ENCODE measurements around the gene ZBED4. TPM values are rescaled to one million over a fixed set of nuclear protein-coding genes. Genes with fewer than 3 reads are reported as not detected.

ZBED4 gene
- polyA plus RNA-seq, 10 donors, result 11.0 to 15.2 (median 12.3) TPM

DNA sequence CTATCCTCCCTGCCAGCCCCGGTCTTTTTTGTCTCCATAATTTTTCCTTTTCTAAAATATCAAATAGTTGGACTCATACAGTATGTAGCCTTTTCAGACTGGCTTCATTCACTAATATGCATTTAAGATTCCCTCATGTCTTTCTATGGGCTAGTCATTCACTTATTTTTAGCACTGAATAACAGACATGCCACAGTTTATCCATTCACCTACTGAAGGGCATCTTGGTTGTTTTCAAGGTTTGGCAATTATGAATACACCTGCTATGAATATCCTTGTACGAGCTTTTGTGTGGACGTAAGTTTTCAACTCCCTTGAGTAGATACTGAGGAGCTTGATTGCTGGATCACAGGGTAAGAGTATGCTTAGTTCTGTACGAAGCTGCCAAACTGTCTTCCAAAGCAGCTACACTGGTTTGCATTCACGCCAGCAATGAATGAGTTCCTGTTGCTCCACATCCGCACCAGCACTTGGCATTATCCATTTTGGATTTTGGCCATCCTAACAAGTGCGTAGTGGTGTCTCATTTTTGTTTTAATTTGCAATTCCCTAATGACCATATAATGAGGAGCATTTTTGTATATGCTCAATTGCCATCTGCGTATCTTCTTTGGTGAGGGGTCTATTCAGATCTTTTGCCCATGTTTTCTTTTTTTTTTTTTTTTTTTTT, 43.5 kb downstream of the ZBED4 start:
- no peak for DNase-seq

- DNase-seq, result no peak
Observed at GRCh38 chr22:49899530-49899929, 45.9 kb downstream of the ZBED4 start.

- DNase-seq, result no peak
Observed at GRCh38 chr22:49900441-49901230, 47.0 kb downstream of the ZBED4 start.

- no peak for DNase-seq
Observed at GRCh38 chr22:49901457-49901856, 47.8 kb downstream of the ZBED4 start.

DNA sequence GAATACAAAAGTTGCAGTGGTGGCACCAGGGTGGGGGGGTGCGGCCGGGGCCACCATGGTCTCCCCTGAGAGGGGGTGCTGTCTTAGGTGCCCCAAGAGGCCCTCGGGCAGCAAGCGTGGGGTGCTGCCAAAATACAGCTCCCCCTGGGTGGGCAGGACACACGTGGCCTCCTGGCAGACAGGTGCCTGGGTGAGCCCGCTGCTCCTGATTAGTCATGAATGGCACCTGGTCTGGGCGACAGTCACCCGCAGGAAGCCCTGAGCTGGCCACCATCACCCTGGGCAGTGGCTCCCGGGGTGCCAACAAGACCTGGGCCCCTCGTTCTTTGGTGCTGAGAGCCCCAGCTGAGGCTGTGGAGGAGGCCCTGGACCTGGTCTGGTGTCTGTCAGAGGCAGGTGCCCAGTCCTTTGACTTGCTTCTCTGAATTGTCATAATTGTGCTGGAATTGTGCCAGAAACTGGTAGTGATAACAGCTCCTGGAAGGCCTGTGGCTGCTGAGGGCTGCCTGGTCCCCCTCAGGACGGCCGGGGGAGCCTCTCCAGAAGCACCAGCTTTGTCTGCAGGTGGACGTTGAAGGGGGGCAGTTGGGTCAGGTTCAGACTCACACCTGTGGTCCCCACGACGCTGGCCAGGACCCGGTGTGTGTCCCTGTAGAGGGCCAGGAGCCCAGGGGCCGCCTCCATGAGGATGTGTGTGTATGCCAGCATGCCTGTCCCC, 49.8 kb downstream of the ZBED4 start:
- DNase-seq, result no peak

DNA sequence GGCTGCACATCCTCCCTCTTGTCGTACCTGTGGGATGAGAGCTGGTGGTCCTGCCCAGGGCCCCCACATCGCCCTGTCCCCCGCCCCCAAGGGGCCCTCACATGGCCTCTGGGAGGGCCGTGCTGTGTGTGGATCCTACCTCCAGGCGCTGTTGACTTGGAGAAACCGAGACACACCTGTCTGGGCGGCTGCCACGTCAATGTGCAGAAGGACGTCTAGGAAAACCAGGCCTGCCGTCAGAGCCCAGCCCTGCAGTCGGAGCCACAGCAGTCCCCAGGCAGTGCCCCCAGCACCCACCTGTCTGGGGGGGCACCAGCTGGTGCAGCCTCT, 50.4 kb downstream of the ZBED4 start:
- no peak for DNase-seq

- DNase-seq, result no peak
Observed at GRCh38 chr22:49905465-49905864, 51.8 kb downstream of the ZBED4 start.

GRCh38 chr22:49906071-49906798, 52.6 kb downstream of the ZBED4 start:
- no peak for DNase-seq

- no peak for DNase-seq
Observed at GRCh38 chr22:49906799-49907290, 53.2 kb downstream of the ZBED4 start.

- DNase-seq, result no peak
Observed at GRCh38 chr22:49907807-49908206, 54.2 kb downstream of the ZBED4 start.

GRCh38 chr22:49909476-49910205, 56.0 kb downstream of the ZBED4 start:
- DNase-seq, result no peak

GRCh38 chr22:49910229-49911155, 56.8 kb downstream of the ZBED4 start:
- DNase-seq, result no peak

DNA sequence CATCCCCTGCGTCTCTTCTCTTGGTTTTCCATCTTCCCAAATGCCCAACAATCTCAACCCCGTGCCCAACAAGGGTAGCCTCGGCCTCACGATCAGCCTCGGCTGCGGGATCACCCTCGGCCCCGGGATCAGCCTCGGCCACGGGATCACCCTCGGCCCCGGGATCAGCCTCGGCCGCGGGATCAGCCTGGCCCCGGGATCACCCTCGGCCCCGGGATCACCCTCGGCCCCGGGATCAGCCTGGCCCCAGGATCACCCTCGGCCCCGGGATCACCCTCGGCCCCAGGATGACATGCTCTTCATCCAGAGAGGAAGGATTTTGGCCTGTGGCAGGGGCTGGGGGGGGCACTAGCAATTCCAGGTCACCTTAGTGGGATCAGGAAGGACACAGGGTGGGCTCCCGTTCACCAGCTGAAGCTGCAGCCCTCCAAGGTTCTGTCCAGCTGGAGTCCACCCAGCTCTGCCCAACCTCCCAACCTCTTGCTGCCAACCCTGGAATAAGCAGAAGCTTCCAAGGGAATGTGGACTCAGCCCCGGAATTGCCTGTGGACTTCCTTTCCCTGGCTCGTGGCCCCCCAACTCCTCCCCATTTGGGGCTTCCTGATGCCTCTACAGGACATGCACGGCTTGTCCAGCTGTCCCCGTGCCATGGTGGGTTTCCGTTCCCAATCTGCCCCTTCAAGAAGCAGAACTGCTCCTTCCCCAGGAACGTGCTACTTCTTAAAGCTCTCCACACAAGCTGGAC, 58.4 kb downstream of the ZBED4 start:
- DNase-seq, result no peak

DNA sequence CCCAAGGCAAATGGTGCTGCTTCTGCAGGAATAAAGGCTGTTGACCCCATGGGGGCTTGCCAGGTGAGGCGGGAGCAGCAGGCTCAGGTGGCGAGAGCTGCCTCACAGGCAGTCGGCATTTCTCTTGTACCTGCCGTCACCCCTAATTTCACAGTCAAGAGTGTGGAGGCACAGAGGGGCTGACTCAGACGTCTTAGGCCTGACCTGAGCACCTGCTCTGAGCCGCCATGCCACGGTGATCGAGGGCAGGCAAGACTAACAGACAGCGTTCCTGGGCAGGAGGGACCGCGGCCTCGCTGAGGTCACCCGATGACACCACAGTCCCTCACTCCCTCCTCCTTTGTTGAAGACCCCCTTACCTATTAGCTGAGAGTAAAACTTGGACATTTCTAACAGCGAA, 59.4 kb downstream of the ZBED4 start:
- no peak for DNase-seq

GRCh38 chr22:49913446-49913845, 59.8 kb downstream of the ZBED4 start:
- no peak for DNase-seq

DNA sequence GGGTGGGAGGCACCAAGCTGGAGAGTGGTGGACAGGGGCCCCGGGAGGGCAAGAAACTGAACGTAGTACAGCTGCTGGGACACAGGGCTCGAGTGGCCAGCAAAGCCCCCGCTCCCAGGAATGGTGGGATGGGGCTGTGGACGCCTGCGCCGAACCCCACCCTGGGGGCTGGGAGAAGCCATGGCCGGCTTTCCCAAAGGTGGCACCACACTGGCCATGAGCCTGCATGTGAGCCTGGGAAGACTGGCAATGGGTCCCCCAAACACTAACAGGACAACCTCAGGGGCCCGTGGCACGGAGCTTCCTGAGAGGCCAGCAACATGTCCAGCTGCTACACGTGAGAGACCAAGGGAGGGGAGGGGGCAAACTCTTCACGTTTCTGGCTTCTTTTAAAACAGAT, 60.6 kb downstream of the ZBED4 start:
- no peak for DNase-seq

GRCh38 chr22:49915610-49916009, 62.0 kb downstream of the ZBED4 start:
- no peak for DNase-seq

DNA sequence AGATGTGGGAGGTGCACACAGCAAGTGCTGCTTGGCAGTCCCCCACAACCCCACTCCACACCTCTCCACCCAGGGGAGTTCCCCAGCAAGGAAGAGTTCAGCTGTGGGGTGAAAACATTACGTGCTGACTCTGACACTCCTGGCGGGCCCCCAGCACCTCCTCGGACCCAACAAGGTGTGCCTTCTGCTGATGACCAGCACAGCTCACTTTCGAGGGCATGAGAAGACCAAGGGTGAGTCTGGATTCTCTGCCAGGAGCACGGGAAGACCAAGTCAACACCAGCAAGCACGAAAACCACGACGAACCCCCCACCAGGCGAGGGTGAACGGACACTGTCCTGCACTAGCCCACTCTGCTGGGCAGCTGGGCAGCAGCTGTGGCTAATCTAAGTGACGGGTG, 63.2 kb downstream of the ZBED4 start:
- no peak for DNase-seq
